GM12875 (cell line): Measurements from ENCODE around the gene NAV2.
"Not testable (repeated sequence)": the region's sequence is repeated elsewhere in the genome, so short reads cannot be mapped to it uniquely, and the experiment has no call there.

ENCODE experiments used
- H3K4me3 ChIP-seq: one replicate; pipeline ENCODE4 v1.5.1; 2011; ENCODE audit warnings: low read depth, low read length, control low read depth
- TF ChIP-seq, protein P1 (sequence below): IDR thresholded peaks from 2 replicates; pipeline ENCODE4 v1.5.1; 2011; ENCODE audit warnings: low read depth, mild to moderate bottlenecking, control low read depth, inconsistent platforms, low read length, moderate library complexity, borderline replicate concordance; ENCODE audit not compliant: insufficient read depth

NAV2 gene

DNA sequence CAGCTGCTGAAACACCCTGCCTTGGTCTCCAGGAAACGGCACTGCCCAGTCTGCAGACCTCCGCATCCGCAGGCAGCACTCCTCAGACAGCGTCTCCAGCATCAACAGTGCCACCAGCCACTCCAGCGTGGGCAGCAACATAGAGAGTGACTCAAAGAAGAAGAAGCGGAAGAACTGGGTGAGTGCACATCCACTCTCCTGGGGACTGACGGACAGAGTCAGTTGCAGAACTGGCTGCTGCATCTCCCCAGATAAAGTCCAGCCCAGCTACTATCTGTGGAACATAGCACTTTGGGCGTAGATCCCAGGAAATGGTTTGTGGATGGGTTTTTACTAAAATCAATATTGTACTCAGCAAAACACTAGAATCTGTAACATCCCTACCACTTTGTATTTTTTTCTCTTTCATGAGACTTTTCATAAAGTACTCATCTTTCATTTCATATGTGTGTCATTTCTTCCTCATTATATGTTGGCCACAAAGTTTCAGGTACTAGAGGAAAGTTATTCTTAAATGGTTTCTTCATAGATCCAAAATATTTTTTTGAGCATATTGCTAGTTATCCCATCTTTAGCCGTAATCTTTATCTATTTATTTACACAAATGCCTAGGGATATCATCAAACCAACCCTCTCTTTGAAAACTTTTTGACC, 367.5 kb downstream of the NAV2 start:
- H3K4me3 ChIP-seq, result no peak overlapping the region
- TF ChIP-seq, protein P1, sequence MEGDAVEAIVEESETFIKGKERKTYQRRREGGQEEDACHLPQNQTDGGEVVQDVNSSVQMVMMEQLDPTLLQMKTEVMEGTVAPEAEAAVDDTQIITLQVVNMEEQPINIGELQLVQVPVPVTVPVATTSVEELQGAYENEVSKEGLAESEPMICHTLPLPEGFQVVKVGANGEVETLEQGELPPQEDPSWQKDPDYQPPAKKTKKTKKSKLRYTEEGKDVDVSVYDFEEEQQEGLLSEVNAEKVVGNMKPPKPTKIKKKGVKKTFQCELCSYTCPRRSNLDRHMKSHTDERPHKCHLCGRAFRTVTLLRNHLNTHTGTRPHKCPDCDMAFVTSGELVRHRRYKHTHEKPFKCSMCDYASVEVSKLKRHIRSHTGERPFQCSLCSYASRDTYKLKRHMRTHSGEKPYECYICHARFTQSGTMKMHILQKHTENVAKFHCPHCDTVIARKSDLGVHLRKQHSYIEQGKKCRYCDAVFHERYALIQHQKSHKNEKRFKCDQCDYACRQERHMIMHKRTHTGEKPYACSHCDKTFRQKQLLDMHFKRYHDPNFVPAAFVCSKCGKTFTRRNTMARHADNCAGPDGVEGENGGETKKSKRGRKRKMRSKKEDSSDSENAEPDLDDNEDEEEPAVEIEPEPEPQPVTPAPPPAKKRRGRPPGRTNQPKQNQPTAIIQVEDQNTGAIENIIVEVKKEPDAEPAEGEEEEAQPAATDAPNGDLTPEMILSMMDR, result no peak

DNA sequence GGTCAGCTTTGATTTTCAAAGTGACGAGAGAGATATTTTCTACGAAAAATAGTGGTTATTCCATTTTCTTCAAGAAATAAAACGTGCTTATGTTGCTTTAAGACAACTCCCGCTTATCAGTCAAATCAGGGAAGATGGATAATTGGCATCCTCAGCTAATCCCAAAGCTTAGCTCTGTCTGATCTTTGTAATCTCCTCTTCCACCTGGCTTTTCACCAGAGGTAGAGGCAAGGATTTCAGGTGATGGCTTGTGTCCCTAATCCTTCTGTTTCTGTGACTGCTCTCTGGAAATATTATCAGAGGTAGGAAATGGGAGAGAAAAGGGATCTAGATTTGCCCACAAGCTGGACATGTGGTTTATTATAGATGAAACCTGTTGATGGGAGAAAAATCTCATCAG, 368.7 kb downstream of the NAV2 start:
- H3K4me3 ChIP-seq, result no peak overlapping the region
- TF ChIP-seq, protein P1, result no peak

DNA sequence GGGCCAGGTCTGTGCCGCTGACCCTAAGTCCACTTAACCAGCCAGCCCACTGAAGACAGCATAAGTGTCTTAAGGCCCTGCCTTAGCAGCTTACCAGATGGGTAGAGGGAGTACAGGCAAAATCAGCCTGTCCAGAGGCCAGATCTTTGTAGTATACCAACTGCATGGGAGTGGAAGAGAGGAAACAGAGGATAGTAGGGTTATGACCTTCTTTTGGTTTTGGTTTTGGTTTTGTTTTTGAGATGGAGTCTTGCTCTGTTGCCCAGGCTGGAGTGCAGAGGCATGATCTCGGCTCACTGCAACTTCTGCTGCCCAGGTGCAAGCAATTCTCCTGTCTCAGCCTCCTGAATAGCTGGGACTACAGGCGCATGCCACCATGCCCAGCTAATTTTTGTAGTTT, 371.2 kb downstream of the NAV2 start:
- not testable (repeated sequence) for H3K4me3 ChIP-seq

DNA sequence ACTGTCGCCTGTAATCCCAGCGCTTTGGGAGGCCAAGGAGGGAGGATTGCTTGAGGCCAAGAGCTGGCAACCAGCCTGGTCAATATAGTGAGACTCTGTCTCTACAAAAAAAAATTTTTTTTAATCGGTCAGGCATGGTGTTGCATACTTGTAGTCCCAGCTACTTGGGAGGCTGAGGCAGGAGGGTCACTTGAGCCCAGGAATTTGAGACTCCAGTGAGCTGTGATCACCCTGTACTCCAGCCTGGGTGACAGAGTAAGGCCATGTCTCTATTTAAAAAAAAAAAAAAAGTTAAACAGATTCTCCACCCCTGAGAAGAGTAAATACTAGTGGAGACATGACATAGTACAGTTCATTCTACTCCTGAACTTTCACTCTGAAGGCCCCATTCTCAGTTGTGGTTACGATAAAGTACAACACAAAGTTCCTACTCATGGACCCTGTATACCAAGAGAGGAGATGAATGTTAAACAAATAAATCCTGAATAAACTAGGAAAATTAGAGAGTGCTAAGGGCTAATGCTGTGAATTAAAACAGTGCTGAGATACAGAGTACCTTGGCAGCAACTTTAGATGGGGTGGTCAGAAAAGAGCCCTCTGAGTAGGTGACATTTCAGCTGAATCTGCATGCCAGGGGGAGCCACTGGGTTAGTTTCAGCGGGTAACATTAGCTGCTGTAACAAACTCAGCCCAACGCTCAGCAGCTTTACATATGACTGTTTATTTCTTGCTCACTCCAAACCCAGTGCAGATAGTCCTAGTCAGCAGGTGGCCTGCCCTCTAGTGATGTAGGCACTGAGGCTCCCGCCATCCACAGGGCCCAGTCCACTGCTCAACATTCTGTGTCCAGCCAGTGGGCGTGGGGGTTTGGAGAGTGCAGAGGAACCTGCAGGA, 372.5 kb downstream of the NAV2 start:
- TF ChIP-seq, protein P1, result no peak
- no peak overlapping the region for H3K4me3 ChIP-seq

- TF ChIP-seq, protein P1, result no peak
Measured at GRCh38 chr11:20085918-20086317, 373.3 kb downstream of the NAV2 start.

DNA sequence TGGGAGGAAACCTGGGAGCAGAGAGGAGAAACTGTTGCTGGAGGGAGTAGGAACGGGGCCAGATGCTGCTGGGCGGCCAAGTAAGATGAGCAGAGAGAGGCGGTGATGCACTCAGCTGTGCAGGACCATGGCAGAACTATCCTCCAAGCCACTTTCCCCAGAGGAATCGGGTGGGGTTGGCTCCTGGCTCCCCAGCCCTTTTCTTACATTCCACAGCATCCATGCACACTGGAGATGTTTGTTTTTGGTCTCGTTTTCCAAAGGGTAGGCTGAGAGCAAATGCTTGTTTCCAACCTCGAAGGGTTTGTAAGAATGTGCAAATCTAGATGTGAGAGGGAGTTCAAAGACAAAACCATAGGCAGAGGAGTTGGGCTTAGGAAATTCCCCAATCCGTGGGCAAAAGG, 374.5 kb downstream of the NAV2 start:
- TF ChIP-seq, protein P1, result no peak
- no peak overlapping the region for H3K4me3 ChIP-seq

More at GRCh38 chr11:20085918-20086317, 373.3 kb downstream of the NAV2 start:
- no peak overlapping the region for H3K4me3 ChIP-seq

DNA sequence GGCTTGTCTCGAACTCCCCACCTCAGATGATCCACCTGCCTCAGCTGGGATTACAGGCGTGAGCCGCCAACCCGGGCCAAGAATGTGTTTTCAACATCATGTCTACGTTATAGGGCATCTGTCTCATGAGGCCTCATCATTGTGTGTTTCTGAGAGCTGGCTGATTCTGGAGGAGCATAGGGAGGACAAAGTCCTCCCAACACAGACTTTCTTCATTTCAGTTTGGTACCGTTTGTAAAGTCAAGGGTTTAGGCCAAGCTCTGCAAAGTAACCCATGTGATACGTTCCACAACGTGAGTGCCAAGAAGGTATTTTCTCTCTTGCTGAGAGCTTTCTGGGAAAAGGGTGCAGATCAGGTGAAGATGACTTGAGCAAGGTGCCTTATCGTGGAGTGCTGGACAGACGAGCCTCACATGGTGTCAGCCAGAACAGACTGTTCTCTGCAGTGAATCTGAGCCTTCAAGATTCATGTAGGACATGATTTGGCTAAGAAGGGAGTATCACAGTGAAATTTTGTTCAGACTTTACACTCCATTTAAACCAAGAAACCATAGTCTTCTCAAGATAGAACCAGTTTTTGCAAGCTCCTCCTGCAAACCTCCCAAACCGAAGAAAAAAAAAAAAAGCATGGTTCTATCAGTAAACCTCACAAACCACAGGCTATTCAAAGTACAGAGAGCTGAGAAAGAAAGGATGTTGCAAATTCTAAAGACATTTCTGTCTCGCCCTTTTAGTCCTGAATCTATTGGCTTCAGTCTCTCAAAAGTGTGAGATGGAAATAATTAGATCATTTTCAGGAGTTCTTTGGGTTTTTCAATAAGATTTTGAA, 376.0 kb downstream of the NAV2 start:
- no peak overlapping the region for H3K4me3 ChIP-seq
- TF ChIP-seq, protein P1, result no peak
